Stimulated activated CD8-positive, alpha-beta memory T cell treated with anti-CD3 and anti-CD28 coated beads, Interleukin-7, amount 100 ng/mL, for 1 hour (primary cell): ENCODE measurements around the gene ANGPTL8.

ENCODE experiments used
- DNase-seq, 2 donors: peaks; one replicate each; pipeline ENCODE4 v3.0.0-alpha.2; 2020; ENCODE audit warnings: low read depth in 2 of 2

The ANGPTL8 gene

GRCh38 chr19:11291415-11291814 is 52.0 kb downstream of the ANGPTL8 start:
- DNase-seq = no peak
